H9 (cell line): ENCODE data around the gene ALOX15B. TPM values are rescaled to one million over a fixed set of nuclear protein-coding genes. Genes with fewer than 3 reads are reported as not detected.

ENCODE experiments used
- DNase-seq: peaks from one replicate; pipeline ENCODE4 v3.0.0-alpha.2; 2017
- H2AFZ ChIP-seq: one replicate; pipeline ENCODE4 v1.6.1; 2013; ENCODE audit warnings: mild to moderate bottlenecking, low read length, control low read depth, moderate library complexity
- H2AK5ac ChIP-seq: 2 replicates; pipeline ENCODE4 v1.6.1; 2013; ENCODE audit warnings: low read length, control low read depth, mixed read lengths; ENCODE audit not compliant: insufficient read length
- H2BK120ac ChIP-seq: one replicate; pipeline ENCODE4 v1.6.1; 2013; ENCODE audit warnings: low read depth, mild to moderate bottlenecking, low read length, control low read depth, inconsistent platforms; ENCODE audit not compliant: poor library complexity, severe bottlenecking
- H2BK12ac ChIP-seq: 2 replicates; pipeline ENCODE4 v1.6.1; 2013; ENCODE audit warnings: low read length, control low read depth, mixed read lengths, low read depth; ENCODE audit not compliant: insufficient read length
- H2BK15ac ChIP-seq: 2 replicates; pipeline ENCODE4 v1.6.1; 2013; ENCODE audit warnings: low read depth, low read length, control low read depth
- H2BK20ac ChIP-seq: one replicate; pipeline ENCODE4 v1.6.1; 2013; ENCODE audit warnings: low read depth, mild to moderate bottlenecking, low read length, control low read depth, inconsistent platforms; ENCODE audit not compliant: poor library complexity, severe bottlenecking
- H2BK5ac ChIP-seq: 2 replicates; pipeline ENCODE4 v1.6.1; 2013; ENCODE audit warnings: low read length, control low read depth, mixed read lengths; ENCODE audit not compliant: insufficient read length
- H3K14ac ChIP-seq: 2 replicates; pipeline ENCODE4 v1.6.1; 2013; ENCODE audit warnings: low read length, control low read depth; ENCODE audit not compliant: insufficient read depth
- H3K18ac ChIP-seq: 2 replicates; pipeline ENCODE4 v1.6.1; 2013; ENCODE audit warnings: low read depth, mild to moderate bottlenecking, mixed read lengths, low read length, control low read depth; ENCODE audit not compliant: insufficient read length
- H3K23ac ChIP-seq: 2 replicates; pipeline ENCODE4 v1.6.1; 2013; ENCODE audit warnings: low read length, control low read depth, mixed read lengths, low read depth; ENCODE audit not compliant: insufficient read length
- H3K23me2 ChIP-seq: 2 replicates; pipeline ENCODE4 v1.6.1; 2013; ENCODE audit warnings: low read depth, mild to moderate bottlenecking, mixed read lengths, low read length, control low read depth; ENCODE audit not compliant: insufficient read length, poor library complexity, severe bottlenecking
- H3K27ac ChIP-seq: 2 replicates; pipeline ENCODE4 v1.5.1; 2013; ENCODE audit warnings: low read length, control low read depth, mixed read lengths, low read depth; ENCODE audit not compliant: insufficient read length
- H3K27me3 ChIP-seq: 2 replicates; pipeline ENCODE4 v1.6.1; 2013; ENCODE audit warnings: low read length, control low read depth, inconsistent platforms; ENCODE audit not compliant: insufficient read depth
- H3K4ac ChIP-seq: 2 replicates; pipeline ENCODE4 v1.6.1; 2013; ENCODE audit warnings: low read depth, mild to moderate bottlenecking, control low read depth, inconsistent platforms, low read length, moderate library complexity
- H3K4me1 ChIP-seq: 2 replicates; pipeline ENCODE4 v1.6.1; 2013; ENCODE audit warnings: low read length, control low read depth, inconsistent platforms; ENCODE audit not compliant: insufficient read depth
- H3K4me2 ChIP-seq: 2 replicates; pipeline ENCODE4 v1.6.1; 2013; ENCODE audit warnings: low read length, control low read depth, mixed read lengths; ENCODE audit not compliant: insufficient read length, insufficient read depth
- H3K56ac ChIP-seq: 2 replicates; pipeline ENCODE4 v1.6.1; 2013; ENCODE audit warnings: low read depth, mild to moderate bottlenecking, mixed read lengths, low read length, control low read depth; ENCODE audit not compliant: insufficient read length
- H3K79me1 ChIP-seq: 2 replicates; pipeline ENCODE4 v1.6.1; 2013; ENCODE audit warnings: low read depth, mild to moderate bottlenecking, moderate library complexity, low read length, control low read depth, inconsistent platforms; ENCODE audit not compliant: insufficient read depth, poor library complexity, severe bottlenecking
- H3K79me2 ChIP-seq: 2 replicates; pipeline ENCODE4 v1.6.1; 2013; ENCODE audit warnings: low read length, control low read depth, inconsistent platforms; ENCODE audit not compliant: insufficient read depth
- H3K9ac ChIP-seq: 2 replicates; pipeline ENCODE4 v1.6.1; 2013; ENCODE audit warnings: low read length, control low read depth, mixed read lengths; ENCODE audit not compliant: insufficient read length; ENCODE audit errors: extremely low read depth
- H3K9me3 ChIP-seq: one replicate; pipeline ENCODE4 v1.6.1; 2013; ENCODE audit warnings: low read depth, low read length, inconsistent platforms; ENCODE audit not compliant: control insufficient read depth
- H3T11ph ChIP-seq: one replicate; pipeline ENCODE4 v1.6.1; 2013; ENCODE audit warnings: mild to moderate bottlenecking, low read length, control low read depth, inconsistent platforms
- H4K20me1 ChIP-seq: one replicate; pipeline ENCODE4 v1.6.1; 2013; ENCODE audit not compliant: control insufficient read depth, insufficient read length, insufficient read depth
- H4K5ac ChIP-seq: 2 replicates; pipeline ENCODE4 v1.6.1; 2013; ENCODE audit warnings: low read depth, mild to moderate bottlenecking, mixed read lengths, low read length, control low read depth; ENCODE audit not compliant: insufficient read length
- H4K8ac ChIP-seq: replicated peaks from 2 replicates; pipeline ENCODE4 v1.6.1; 2013; ENCODE audit warnings: low read length, control low read depth, mixed read lengths, low read depth; ENCODE audit not compliant: insufficient read length
- H4K91ac ChIP-seq: 2 replicates; pipeline ENCODE4 v1.6.1; 2013; ENCODE audit warnings: low read depth, mild to moderate bottlenecking, moderate library complexity, mixed read lengths, low read length, control low read depth; ENCODE audit not compliant: insufficient read length
- H3K27ac Mint-ChIP-seq, 3 experiments: 2 replicates in 2 of 3; 3 replicates in 1 of 3; pipeline ENCODE4 v1.8.0; 2020 to 2021; ENCODE audit warnings: mixed read lengths in 3 of 3, mild to moderate bottlenecking in 1 of 3, moderate library complexity in 1 of 3
- H3K27me3 Mint-ChIP-seq: 2 replicates; pipeline ENCODE4 v1.8.0; 2021; ENCODE audit warnings: low read depth, mild to moderate bottlenecking, moderate library complexity, mixed read lengths
- H3K36me3 Mint-ChIP-seq, 3 experiments: 2 replicates in 2 of 3; 3 replicates in 1 of 3; pipeline ENCODE4 v1.8.0; 2020 to 2021; ENCODE audit warnings: low read depth in 3 of 3, mixed read lengths in 3 of 3; ENCODE audit not compliant: insufficient read depth in 1 of 3
- H3K4me1 Mint-ChIP-seq, 2 experiments: 2 replicates each; pipeline ENCODE4 v1.8.0; 2020; ENCODE audit warnings: mixed read lengths in 2 of 2
- H3K4me3 Mint-ChIP-seq, 2 experiments: 2 replicates in 1 of 2; 3 replicates in 1 of 2; pipeline ENCODE4 v1.8.0; 2020 to 2021; ENCODE audit warnings: mild to moderate bottlenecking in 2 of 2, mixed read lengths in 2 of 2, moderate library complexity in 1 of 2
- H3K9me3 Mint-ChIP-seq, 2 experiments: 2 replicates in 1 of 2; 3 replicates in 1 of 2; pipeline ENCODE4 v1.8.0; 2020; ENCODE audit warnings: mild to moderate bottlenecking in 2 of 2, mixed read lengths in 2 of 2, moderate library complexity in 1 of 2
- CTCF ChIP-seq: fragments of 200-600 bp; sonication (generic); conservative IDR thresholded peaks from 3 replicates; pipeline ENCODE4 v1.8.0; 2021; ENCODE audit warnings: antibody characterized with exemption, mild to moderate bottlenecking
- WGBS: extraction: QIAGEN DNeasy Blood & Tissue Kit; methylation state at CpG from one replicate; pipeline ENCODE4 v1.1.7; 2013; ENCODE audit warnings: missing lambda C conversion rate, low lambda C conversion rate, mixed read lengths; ENCODE audit not compliant: insufficient read length; ENCODE audit errors: extremely low coverage; 5-methylcytosine and 5-hydroxymethylcytosine counted together
- total RNA-seq: library from RNA; stranded (reverse); gene quantifications from 2 replicates; pipeline ENCODE4 v1.2.1, GENCODE V29; 2021

The ALOX15B gene
- total RNA-seq, 1 experiment from 2014 or later: not detected

GRCh38 chr17:8084250-8084649 is 45.4 kb downstream of the ALOX15B start:
- H2BK20ac ChIP-seq: no peak overlapping the region
- H2BK12ac ChIP-seq: no peak overlapping the region
- no peaks in the 10 kb centered on the region for H3K79me2 ChIP-seq
- no peak overlapping the region for H3K4ac ChIP-seq
- H3K27me3 Mint-ChIP-seq: peaks cover 54% of the 10 kb centered on the region
- no peak overlapping the region for H3K27ac Mint-ChIP-seq
- peaks cover 0 to 10% (median 0%) of the 10 kb centered on the region in 3 experiments; a peak in 1 of 7 replicates for H3K36me3 Mint-ChIP-seq
- H3K27ac ChIP-seq: no peak overlapping the region
- H4K5ac ChIP-seq: no peak overlapping the region
- no peak for DNase-seq
- H2BK15ac ChIP-seq: no peak overlapping the region
- H2BK5ac ChIP-seq: no peak overlapping the region
- H4K20me1 ChIP-seq: no peaks in the 10 kb centered on the region
- H3K9me3 Mint-ChIP-seq: no peaks in the 10 kb centered on the region; a peak in 1 of 5 replicates
- no peak overlapping the region for H3K9ac ChIP-seq
- H3K56ac ChIP-seq: no peak overlapping the region
- no peaks in the 10 kb centered on the region; the same call in 1 of the 2 replicates for H3K27me3 ChIP-seq
- H3K14ac ChIP-seq: no peak overlapping the region; the same call in 1 of the 2 replicates
- H2AFZ ChIP-seq: no peak overlapping the region
- no peak overlapping the region for H3K23ac ChIP-seq
- H3K23me2 ChIP-seq: peaks cover 10% of the 10 kb centered on the region
- H3K4me1 Mint-ChIP-seq: peaks cover 12 to 15% of the 10 kb centered on the region in 2 experiments
- no peak overlapping the region for H3T11ph ChIP-seq
- no peak overlapping the region for H2BK120ac ChIP-seq
- peak overlapping the region in 1 of 2 experiments; percentile 50; a peak in 2 of 5 replicates for H3K4me3 Mint-ChIP-seq
- no peak overlapping the region for H3K18ac ChIP-seq
- H3K79me1 ChIP-seq: no peaks in the 10 kb centered on the region
- WGBS: no CpG with 5 or more reads among the region's 6 CpGs
- H3K4me2 ChIP-seq: no peak overlapping the region
- TF ChIP-seq CTCF: no peak
- no peak overlapping the region for H2AK5ac ChIP-seq
- no peak overlapping the region for H4K91ac ChIP-seq
- H3K4me1 ChIP-seq: no peaks in the 10 kb centered on the region; the same call in 1 of the 2 replicates
- H3K9me3 ChIP-seq: no peaks in the 10 kb centered on the region
- H4K8ac ChIP-seq: no peak overlapping the region
